ENCODE measurements around the gene UNK. TPM values are rescaled to one million over a fixed set of nuclear protein-coding genes. Genes with fewer than 3 reads are reported as not detected.

Gene UNK
- total and polyA plus RNA-seq, 12 donors = 11.6 to 21.3 (median 14.7) TPM

GRCh38 chr17:75846692-75847613 lies 62.3 kb downstream of the UNK start:
- H3K27me3 ChIP-seq = no peaks in the 10 kb centered on the region
- no peak for TF ChIP-seq CTCF (IDR thresholded peaks at IDR 0.05)
- peaks cover 56 to 85% (median 78%) of the 10 kb centered on the region in 9 donors for H3K4me1 ChIP-seq
- peaks cover 0 to 73% (median 34%) of the 10 kb centered on the region in 9 donors for H3K36me3 ChIP-seq
- H3K9me3 ChIP-seq = no peaks in the 10 kb centered on the region
- DNase-seq (no peak), ATAC-seq (no peak)
- no peak overlapping the region for H3K4me3 ChIP-seq
- H3K27ac ChIP-seq = peak overlapping the region; percentile 54 to 97 (median 88)
- intact Hi-C loops (cut with DNase I) = loop anchor here in 1 of 10 donors (5.0 kb wide), 1 partner anchor 70 kb away; a partner anchor contains a TSS
- 82 to 86% methylated on average over 34 of the region's 34 CpGs for WGBS, 2 donors

- no peaks in the 10 kb centered on the region for H3K27me3 ChIP-seq
- ATAC-seq (no peak), DNase-seq (no peak)
- peak overlapping the region; percentile 54 to 92 (median 86) for H3K27ac ChIP-seq
- intact Hi-C loops (cut with DNase I) = loop anchor here in 1 of 10 donors (5.0 kb wide), 1 partner anchor 71 kb away; a partner anchor contains a TSS
- peaks cover 0 to 77% (median 34%) of the 10 kb centered on the region in 9 donors for H3K36me3 ChIP-seq
- no peaks in the 10 kb centered on the region for H3K9me3 ChIP-seq
- WGBS, 2 donors = 83 to 84% methylated on average over 24 to 25 of the region's 25 CpGs
- no peak for TF ChIP-seq CTCF (IDR thresholded peaks at IDR 0.05)
- peaks cover 59 to 94% (median 87%) of the 10 kb centered on the region in 9 donors for H3K4me1 ChIP-seq
- H3K4me3 ChIP-seq = no peak overlapping the region
Measured at GRCh38 chr17:75847614-75848522, 63.3 kb downstream of the UNK start.

GRCh38 chr17:75848523-75849278 lies 64.1 kb downstream of the UNK start:
- ATAC-seq (peak; percentile 21 to 72 (median 58)), DNase-seq (peak; percentile 79 to 80)
- H3K9me3 ChIP-seq = no peaks in the 10 kb centered on the region
- peak overlapping the region; percentile 54 to 92 (median 86) for H3K27ac ChIP-seq
- H3K4me3 ChIP-seq = peak overlapping the region in 2 of 10 donors; percentile 0
- intact Hi-C loops (cut with DNase I) = loop anchor here in 1 of 10 donors (5.0 kb wide), 1 partner anchor 71 kb away; a partner anchor contains a TSS
- 39 to 44% methylated on average over 16 of the region's 16 CpGs for WGBS, 2 donors
- peaks cover 0 to 83% (median 34%) of the 10 kb centered on the region in 9 donors for H3K36me3 ChIP-seq
- peaks cover 62 to 100% (median 91%) of the 10 kb centered on the region in 9 donors for H3K4me1 ChIP-seq
- no peaks in the 10 kb centered on the region for H3K27me3 ChIP-seq
- peak; percentile 37 to 78 (median 68) for TF ChIP-seq CTCF (IDR thresholded peaks at IDR 0.05)
